ENCODE measurements around the gene JAM2.

Gene JAM2

DNA sequence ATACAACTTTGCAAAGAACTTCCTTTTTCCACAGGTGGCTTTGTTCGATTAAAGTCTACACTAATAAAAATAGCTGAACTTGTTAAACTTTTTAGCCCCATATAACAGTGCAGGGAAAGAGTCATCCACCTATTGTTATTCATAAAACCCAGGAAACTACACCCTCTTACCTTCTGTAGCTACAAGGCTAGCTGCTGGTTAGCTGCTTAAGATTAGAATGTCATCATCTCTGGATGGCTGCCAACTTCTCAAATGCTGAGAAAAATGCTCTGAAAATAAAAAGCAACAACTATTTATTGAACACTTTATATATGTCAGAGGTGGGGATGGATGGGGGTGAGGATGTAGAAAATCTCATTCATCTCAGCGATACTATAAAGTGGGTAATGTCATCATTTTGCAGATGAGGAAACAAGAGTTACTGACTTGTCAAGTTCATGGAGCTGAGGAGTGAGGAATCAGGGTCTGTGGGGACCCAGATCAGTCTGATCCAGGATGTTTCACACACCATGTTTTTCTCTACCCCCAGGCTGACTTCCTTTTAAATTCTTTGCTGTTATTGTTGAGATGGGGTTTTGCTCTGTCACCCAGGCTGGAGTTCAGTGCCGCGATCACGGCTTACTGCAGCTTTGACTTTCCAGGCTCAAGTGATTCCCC lies 78.6 kb downstream of the JAM2 start:
- DNase-seq (ENCODE audit: low read depth): peak; percentile 51

- DNase-seq (ENCODE audit: low read depth): no peak
Observed at GRCh38 chr21:25721987-25722386, 82.9 kb downstream of the JAM2 start.

GRCh38 chr21:25722631-25723030 lies 83.6 kb downstream of the JAM2 start:
- no peak for DNase-seq (ENCODE audit: low read depth)

GRCh38 chr21:25732091-25732760 lies 93.2 kb downstream of the JAM2 start:
- peak; percentile 25 for DNase-seq (ENCODE audit: low read depth)

- DNase-seq (ENCODE audit: low read depth): peak; percentile 64
Observed at GRCh38 chr21:25733859-25734653, 95.0 kb downstream of the JAM2 start.

DNA sequence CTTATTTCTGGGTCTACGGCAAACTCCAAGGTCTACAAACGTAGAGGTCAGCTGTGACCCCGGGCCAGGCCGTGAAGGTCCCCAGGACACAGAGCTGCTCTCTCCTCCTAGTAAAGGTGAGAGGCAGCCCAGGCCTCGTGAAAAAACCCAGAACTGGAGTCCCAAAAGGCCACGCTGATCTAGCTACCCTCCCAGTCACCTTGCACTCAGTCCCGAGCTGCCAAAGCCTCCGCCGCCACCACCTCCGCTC lies 95.5 kb downstream of the JAM2 start:
- DNase-seq (ENCODE audit: low read depth): no peak

DNA sequence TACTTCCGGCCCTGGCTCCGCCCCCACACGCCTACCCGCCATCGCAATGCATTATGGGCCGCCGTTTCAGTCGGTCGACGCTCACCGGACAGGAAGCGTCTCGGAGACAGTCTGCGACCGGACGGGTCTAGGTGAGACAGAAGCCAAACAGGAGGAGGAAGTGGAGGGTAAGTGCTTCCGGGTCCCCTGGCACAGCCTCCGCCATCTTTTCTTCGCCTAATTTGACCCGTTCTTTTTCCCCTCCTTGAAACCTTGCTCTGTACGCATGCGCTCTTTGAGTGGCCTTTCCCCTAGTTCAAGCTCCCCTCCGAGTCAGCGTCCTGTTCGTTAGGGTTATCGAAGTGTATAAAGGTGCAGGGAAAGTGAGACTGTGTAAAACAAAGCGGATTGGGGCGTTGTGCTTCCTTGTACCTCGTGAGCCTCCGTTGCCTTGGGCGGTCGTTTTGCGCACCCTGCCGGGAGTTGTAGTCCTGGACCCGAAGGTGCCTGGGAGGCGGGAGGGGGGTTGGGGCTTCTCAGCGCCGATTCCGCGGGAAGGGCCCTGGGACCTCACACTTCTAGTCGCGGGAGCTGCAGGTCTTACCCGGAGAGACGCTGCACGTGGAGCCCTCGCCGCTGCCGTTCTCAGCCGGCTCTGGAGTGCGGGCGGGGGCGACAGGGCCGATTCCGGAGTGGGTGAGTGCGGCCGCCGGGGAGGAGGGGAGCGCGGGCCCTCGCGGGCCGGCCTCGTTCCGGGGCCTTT lies 96.0 kb downstream of the JAM2 start, which contains the start of the genes ATP5PF and GABPA:
Gene ATP5PF, minus strand, starts transcription at position 1 of the 742 bp plus-strand sequence. CDS start 5,110 bp downstream, outside the sequence.
Gene GABPA, plus strand, starts transcription at position 69 of the 742 bp plus-strand sequence. CDS start 6,627 bp downstream, outside the sequence.
- peak; percentile 99 for DNase-seq (ENCODE audit: low read depth)

DNA sequence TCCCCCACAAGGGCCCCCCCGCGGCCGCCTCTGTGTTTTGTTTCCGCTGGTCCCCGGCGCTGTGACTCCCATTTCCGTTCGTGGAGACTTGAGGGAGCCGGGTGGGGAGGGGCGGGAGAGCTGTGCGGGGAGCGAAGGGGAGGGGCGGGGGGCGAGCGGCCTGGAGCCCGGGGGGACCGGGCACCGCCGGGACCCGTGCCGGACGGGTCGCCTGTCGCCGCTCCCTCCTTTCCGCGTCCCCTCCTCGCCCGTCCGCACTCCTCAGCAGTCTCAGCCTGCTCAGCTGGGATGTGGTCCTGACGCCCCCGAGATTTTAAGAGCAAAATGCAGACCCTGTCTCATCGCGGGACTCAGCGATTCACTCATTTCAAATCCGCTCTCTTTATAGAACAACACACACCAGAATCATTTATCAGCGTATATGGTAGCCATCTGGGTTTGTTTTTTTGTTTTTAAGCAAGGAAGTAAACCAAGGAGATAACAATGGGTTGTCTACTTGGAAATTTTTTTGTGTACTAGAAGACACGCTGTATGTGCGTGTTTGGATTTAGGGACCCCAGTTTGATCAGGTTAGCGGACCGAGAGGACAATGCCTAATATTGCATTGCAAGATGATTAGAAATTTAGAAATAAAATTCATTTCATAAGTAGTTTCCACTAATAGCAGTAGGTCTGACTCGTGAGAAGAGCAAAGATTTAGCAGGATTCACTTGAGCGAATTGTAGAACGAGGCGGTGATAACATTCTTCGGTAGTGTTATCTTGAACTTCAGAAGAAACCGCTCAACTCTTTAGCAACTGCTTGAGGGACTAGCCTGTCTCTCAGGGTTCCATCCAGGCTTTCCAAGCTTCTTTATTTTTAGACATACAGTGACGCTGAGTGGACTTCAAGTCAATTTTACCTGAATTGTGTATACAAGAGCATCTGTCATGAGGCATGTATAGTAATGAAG lies 96.9 kb downstream of the JAM2 start:
- DNase-seq (ENCODE audit: low read depth): peak; percentile 79

DNA sequence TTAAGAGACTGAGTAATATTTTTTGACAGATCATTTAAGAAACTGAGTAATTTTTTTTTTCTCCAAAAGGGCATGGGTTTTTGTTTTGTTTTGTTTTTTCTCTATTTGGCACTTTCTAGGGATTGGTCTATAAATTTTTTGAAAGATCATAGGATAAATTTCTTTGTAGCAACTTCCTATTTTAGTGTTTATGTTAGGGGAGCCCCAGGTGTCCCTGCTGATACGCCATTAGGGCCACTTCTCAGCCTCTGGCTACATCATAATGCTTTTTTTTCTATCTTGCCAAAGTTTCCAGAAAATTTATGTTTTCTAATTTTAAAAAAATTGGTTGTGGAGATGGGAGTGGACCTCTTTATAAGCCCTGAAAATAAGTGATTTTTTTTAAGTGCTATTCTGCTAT lies 98.4 kb downstream of the JAM2 start:
- DNase-seq (ENCODE audit: low read depth): no peak

DNA sequence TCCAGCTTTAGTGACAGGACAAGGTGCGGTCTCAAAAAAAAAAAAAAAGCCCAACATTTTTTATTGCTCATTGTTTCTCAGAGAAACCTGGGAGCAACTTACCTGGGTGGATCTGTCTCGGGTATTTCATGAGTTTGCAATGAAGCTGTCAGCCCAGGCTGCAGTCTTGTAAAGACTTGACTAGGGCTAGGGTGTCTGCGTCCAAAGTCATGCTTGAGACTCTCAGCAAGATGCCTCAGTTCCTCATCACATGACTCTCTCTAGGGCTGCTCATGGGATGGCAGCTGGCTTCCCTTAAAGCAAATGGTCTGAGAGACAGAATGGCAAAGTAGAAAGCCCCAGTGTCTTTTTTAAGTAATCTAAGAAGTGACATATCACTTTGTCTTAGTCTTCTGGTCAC lies 103.8 kb downstream of the JAM2 start:
- DNase-seq (ENCODE audit: low read depth): no peak

DNA sequence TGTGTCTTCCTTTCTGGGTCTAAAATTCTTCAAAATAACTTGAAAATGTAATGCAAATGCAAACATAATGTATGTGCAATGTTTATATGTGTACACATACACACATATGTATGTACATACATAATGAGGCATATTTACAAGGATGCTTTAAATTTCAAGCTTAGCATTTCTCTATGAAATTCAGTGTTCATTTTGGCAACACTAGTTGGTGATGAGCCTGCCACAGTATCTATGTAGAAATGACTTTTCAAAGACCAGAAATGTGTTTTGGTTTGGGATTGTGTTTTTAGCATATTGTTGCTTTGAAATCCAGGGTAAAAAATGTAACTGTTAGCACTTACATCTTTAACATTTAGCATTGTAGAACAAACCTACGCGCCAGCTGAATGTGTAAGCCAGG lies 105.8 kb downstream of the JAM2 start:
- DNase-seq (ENCODE audit: low read depth): no peak

GRCh38 chr21:25750085-25750484 lies 111.0 kb downstream of the JAM2 start:
- DNase-seq (ENCODE audit: low read depth): no peak

DNA sequence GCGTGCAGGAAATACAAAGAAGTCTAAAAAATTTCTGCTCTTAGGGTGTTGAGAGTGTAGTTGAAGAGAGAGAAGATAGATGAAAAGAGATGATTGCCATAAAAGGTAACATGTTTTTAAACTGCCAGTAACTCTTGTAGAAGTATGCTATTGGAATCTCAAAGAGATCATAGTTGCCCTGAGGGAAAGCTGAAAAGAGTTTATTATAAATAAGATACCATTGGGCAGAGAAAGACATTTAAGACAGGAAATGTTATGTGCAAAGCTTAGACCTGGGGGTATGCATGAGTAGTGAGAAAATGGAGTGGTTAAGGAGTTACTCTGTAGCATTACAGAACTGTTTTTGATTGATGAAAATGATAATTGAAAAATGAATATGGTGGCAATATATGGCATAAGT lies 113.4 kb downstream of the JAM2 start:
- no peak for DNase-seq (ENCODE audit: low read depth)

DNA sequence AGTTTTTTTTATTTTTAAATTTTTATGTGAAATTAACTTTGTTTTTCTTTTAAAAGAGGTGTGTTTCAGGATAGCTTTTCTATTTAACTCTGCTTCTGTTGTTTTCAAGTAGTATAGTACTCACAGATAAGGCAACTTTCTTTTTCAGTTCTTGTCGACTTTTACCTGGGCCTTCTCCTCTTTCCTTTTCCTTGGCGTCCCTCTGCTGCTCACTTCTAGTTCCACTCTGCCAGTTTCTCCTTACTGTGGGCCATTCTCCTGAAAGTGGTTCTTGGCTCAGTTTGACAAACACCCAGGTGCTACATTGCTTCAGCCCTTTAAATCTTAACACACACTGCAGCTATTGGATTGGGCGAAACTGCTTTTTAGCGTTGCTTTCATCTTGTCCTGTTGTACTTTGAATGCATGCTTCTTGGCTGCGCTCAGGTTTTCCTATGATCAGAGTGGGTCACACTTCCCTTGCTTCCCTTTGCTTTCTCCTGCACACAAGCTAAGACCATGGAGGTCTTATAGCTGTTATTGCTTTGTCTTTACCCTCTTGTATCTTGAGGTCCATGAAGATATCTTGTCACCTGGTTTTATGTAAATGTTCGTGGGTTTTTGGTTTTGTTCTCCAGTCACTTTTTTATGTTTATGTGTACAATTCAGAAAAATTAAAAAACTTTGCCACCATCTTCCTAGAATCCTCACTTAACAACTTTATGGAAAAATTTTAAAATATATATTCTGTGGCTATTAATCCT lies 117.3 kb downstream of the JAM2 start:
- no peak for DNase-seq (ENCODE audit: low read depth)

DNA sequence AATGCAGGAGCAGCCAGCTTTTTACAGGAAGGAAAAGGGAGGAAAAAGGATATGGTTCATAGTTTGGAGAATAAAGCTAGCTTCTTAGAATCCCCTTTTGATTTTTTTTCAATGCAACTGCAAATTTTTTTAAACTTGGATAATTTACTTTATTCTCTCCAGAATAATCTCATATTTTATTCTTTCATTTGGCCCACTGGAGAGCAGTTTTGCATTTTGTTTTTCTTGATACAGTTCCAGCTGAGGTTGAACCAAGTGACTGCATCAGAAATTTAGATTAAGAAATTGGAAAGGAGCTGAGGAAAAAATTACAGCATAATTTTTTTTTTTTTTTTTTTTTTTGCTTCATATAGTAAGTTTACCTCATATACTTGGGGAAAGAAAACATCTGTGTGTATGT lies 118.5 kb downstream of the JAM2 start:
- no peak for DNase-seq (ENCODE audit: low read depth)

DNA sequence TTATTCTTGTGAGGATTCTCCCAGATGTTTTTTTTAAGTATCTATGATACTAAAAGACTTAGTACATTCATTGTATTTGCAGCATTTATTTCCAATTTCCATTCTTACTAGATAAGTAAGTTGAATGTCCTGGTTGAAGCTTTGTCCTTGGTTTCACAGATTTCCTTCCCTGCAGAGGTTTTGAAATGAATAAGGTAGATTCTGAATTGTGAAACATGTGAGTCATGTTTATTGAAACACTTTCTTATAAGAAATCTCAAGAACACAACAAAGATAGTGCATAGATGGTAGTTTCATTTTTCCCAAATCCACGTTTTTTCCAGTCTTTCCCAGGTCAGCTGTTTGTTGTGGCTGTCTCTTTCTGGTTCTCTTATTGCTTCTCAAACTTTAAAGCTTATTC lies 120.5 kb downstream of the JAM2 start:
- DNase-seq (ENCODE audit: low read depth): peak; percentile 79

DNA sequence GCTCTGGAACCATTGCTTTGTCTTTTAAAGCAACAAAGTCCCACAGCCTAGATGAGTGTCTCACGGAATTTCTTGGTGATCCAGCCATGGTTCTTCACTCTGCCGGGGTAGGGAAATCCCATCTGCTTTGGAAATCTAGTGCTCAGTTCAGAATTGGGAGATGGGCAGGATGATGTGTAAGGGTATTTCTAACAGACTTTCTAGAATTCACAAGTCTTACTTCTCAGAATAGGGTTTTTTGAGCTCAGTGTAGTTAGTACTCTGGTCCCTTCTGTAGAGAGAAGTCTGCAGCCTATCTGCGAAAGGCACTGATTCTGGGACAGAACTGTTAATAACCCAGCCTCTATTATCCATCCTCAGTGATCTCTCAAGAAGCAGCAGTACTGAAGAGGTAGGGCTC lies 121.0 kb downstream of the JAM2 start:
- DNase-seq (ENCODE audit: low read depth): no peak

DNA sequence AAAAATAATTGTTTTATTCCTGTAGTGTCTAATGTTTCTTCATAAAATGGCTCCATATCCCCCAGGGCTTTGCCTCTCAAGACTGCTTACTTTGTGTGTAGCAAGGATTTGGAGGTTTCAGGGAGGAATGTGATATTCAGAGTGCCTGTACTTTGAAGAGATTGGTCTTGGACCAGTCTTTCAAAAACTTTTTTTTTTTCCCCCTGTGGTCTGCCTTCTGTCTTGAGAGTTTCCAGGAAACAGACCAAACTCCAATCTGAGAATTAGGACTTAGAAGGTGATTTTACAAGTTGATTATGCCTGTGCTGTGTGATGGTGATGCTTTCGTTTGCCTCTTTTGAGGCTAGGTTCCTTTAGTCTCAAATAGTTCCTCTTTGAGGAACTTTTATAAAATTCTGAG lies 121.6 kb downstream of the JAM2 start:
- DNase-seq (ENCODE audit: low read depth): no peak

GRCh38 chr21:25764065-25764464 lies 125.0 kb downstream of the JAM2 start:
- no peak for DNase-seq (ENCODE audit: low read depth)

All from amniotic epithelial cell (primary cell).